Neuronal stem cell (in vitro differentiated cells): ENCODE measurements around the gene RALGAPB.
"Not testable (repeated sequence)": the region's sequence is repeated elsewhere in the genome, so short reads cannot be mapped to it uniquely, and the experiment has no call there.

Experiments used
- DNase-seq: peaks from one replicate; pipeline ENCODE4 v3.0.0-alpha.2; 2013; ENCODE audit warnings: low spot score
- H2AFZ ChIP-seq: one replicate; pipeline ENCODE4 v1.6.1; 2013; ENCODE audit warnings: mild to moderate bottlenecking, low read length, inconsistent platforms
- H2AK5ac ChIP-seq: 2 replicates; pipeline ENCODE4 v1.6.1; 2013; ENCODE audit warnings: low read depth, mild to moderate bottlenecking, inconsistent platforms, low read length, moderate library complexity, mixed read lengths
- H2BK120ac ChIP-seq: 2 replicates; pipeline ENCODE4 v1.6.1; 2013; ENCODE audit warnings: low read depth, mild to moderate bottlenecking, inconsistent platforms, low read length, moderate library complexity, mixed read lengths
- H2BK12ac ChIP-seq: one replicate; pipeline ENCODE4 v1.6.1; 2013; ENCODE audit warnings: low read length, inconsistent platforms
- H2BK15ac ChIP-seq: 2 replicates; pipeline ENCODE4 v1.6.1; 2013; ENCODE audit warnings: mild to moderate bottlenecking, low read length, inconsistent platforms, mixed read lengths
- H2BK5ac ChIP-seq: one replicate; pipeline ENCODE4 v1.6.1; 2013; ENCODE audit warnings: inconsistent platforms, mild to moderate bottlenecking, low read length, moderate library complexity
- H3K14ac ChIP-seq: one replicate; pipeline ENCODE4 v1.6.1; 2013; ENCODE audit warnings: low read length, inconsistent platforms
- H3K18ac ChIP-seq: 2 replicates; pipeline ENCODE4 v1.6.1; 2013; ENCODE audit warnings: low read length, inconsistent platforms
- H3K23ac ChIP-seq: 2 replicates; pipeline ENCODE4 v1.6.1; 2013; ENCODE audit warnings: low read depth, mild to moderate bottlenecking, mixed read lengths, low read length, inconsistent platforms; ENCODE audit not compliant: poor library complexity
- H3K27ac ChIP-seq: replicated peaks from 3 replicates; pipeline ENCODE4 v1.5.1; 2013; ENCODE audit warnings: low read length, inconsistent platforms
- H3K27me3 ChIP-seq, 3 experiments: 2 replicates each; pipeline ENCODE4 v1.6.1; 2013; ENCODE audit warnings: low read length in 3 of 3, mild to moderate bottlenecking in 2 of 3, inconsistent platforms in 1 of 3, low read depth in 1 of 3, mixed read lengths in 1 of 3, moderate library complexity in 1 of 3; ENCODE audit not compliant: control insufficient read depth in 3 of 3, insufficient read depth in 3 of 3
- H3K36me3 ChIP-seq, 2 donors: replicated peaks in 1 of 2; 2 replicates each; pipeline ENCODE4 v1.6.1; 2013; ENCODE audit warnings: low read length in 2 of 2; ENCODE audit not compliant: control insufficient read depth in 2 of 2, insufficient read depth in 2 of 2
- H3K4ac ChIP-seq: 2 replicates; pipeline ENCODE4 v1.6.1; 2013; ENCODE audit warnings: inconsistent platforms, mild to moderate bottlenecking, low read length, moderate library complexity
- H3K4me1 ChIP-seq, 2 donors: 1 replicate in 1 of 2; 2 replicates in 1 of 2; pipeline ENCODE4 v1.6.1; 2013; ENCODE audit warnings: low read length in 2 of 2, low read depth in 1 of 2; ENCODE audit not compliant: control insufficient read depth in 2 of 2, insufficient read depth in 1 of 2
- H3K4me2 ChIP-seq: one replicate; pipeline ENCODE4 v1.6.1; 2013; ENCODE audit warnings: mild to moderate bottlenecking, low read length, inconsistent platforms; ENCODE audit not compliant: insufficient read depth, poor library complexity, severe bottlenecking
- H3K4me3 ChIP-seq, 2 donors: 2 replicates each; pipeline ENCODE4 v1.5.1; 2013; ENCODE audit warnings: low read length in 2 of 2, mild to moderate bottlenecking in 2 of 2, inconsistent platforms in 1 of 2, moderate library complexity in 1 of 2
- H3K79me1 ChIP-seq: one replicate; pipeline ENCODE4 v1.6.1; 2013; ENCODE audit warnings: low read depth, mild to moderate bottlenecking, inconsistent platforms, low read length, moderate library complexity
- H3K9ac ChIP-seq: one replicate; pipeline ENCODE4 v1.6.1; 2013; ENCODE audit warnings: mild to moderate bottlenecking, low read depth, low read length, inconsistent platforms; ENCODE audit not compliant: poor library complexity
- H3K9me3 ChIP-seq, 2 donors: replicated peaks in 1 of 2; 2 replicates each; pipeline versions ENCODE3 to v1.6.1; 2013; ENCODE audit warnings: low read length in 2 of 2, mild to moderate bottlenecking in 2 of 2, inconsistent platforms in 1 of 2, low read depth in 1 of 2, mixed read lengths in 1 of 2, moderate library complexity in 1 of 2; ENCODE audit not compliant: control insufficient read depth in 2 of 2, insufficient read depth in 1 of 2
- H4K8ac ChIP-seq: one replicate; pipeline ENCODE4 v1.6.1; 2013; ENCODE audit warnings: low read depth, mild to moderate bottlenecking, inconsistent platforms, low read length, moderate library complexity
- H4K91ac ChIP-seq: one replicate; pipeline ENCODE4 v1.6.1; 2013; ENCODE audit warnings: low read length, low read depth, mild to moderate bottlenecking, inconsistent platforms; ENCODE audit not compliant: poor library complexity
- WGBS, 2 donors: extraction: QIAGEN DNeasy Blood & Tissue Kit; methylation state at CpG; one replicate each; pipeline ENCODE4 v1.1.7; 2013; ENCODE audit warnings: missing lambda C conversion rate in 2 of 2, mixed read lengths in 1 of 2; ENCODE audit not compliant: insufficient read length in 2 of 2, insufficient replicate concordance in 1 of 2; ENCODE audit errors: extremely low coverage in 2 of 2; 5-methylcytosine and 5-hydroxymethylcytosine counted together

RALGAPB gene

DNA sequence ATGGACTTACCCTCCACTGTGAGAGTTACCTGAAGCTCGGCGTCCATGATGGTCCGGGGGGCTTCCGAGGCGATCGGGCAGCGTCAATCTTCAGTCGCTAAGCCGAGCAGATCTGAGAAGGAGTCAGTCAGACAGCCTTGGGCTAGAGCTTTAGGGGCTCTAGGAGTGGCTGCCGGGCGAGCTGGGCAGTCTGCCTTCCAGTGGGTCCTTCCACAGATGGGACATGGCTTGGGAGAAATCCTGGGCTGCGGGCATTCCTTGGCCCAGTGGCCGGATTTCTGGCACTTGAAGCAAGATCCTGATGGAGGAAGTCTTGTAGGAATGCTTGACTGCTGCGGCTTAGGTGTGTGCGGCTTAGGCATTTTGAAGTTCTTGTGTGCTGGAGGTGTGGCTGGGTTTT, 123.2 kb downstream of the RALGAPB start:
- WGBS, 2 donors, result no CpG with 5 or more reads among the region's 15 CpGs
- not testable (repeated sequence) for H3K4me3 ChIP-seq, H3K4me2 ChIP-seq, DNase-seq, H3K9me3 ChIP-seq, H2BK12ac ChIP-seq, H4K91ac ChIP-seq, H3K4ac ChIP-seq, H3K27ac ChIP-seq, H4K8ac ChIP-seq, H2BK5ac ChIP-seq, H3K9ac ChIP-seq, H2BK120ac ChIP-seq, H2BK15ac ChIP-seq, H3K4me1 ChIP-seq, H3K14ac ChIP-seq, H3K23ac ChIP-seq, H3K36me3 ChIP-seq, H2AK5ac ChIP-seq, H3K18ac ChIP-seq, H2AFZ ChIP-seq, H3K79me1 ChIP-seq
- H3K27me3 ChIP-seq, result peaks cover 0 to 28% (median 2%) of the 10 kb centered on the region in 3 experiments

DNA sequence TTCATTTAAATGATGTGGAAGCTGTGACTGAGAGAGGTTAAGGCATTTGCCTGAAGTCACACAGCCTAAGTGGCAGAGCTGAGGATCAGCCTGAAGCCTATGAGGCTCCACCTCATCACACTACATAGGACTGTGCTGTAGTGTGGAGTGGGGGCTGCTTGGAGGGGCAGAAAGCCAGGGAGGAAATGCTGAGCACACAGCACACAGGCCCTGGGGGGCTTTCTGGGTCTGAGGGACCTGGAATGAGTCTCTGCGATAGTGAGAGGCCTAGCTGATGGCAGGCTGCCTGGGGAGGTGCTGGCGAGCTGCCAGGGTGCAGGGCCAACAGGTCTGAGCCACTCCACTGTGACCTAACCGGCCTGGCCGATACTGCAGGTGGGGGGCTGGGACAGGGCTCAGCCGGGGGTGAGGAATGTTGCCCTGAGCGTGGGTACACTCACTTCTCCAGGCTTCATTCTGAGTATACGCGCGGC, 126.8 kb downstream of the RALGAPB start:
- H3K27me3 ChIP-seq, result peaks cover 0 to 59% (median 20%) of the 10 kb centered on the region in 3 experiments
- no peak overlapping the region for H2BK120ac ChIP-seq
- WGBS, 2 donors, result no CpG with 5 or more reads among the region's 9 CpGs
- no peaks in the 10 kb centered on the region for H3K36me3 ChIP-seq
- no peak overlapping the region for H3K4me3 ChIP-seq
- no peaks in the 10 kb centered on the region for H3K9me3 ChIP-seq
- H2BK5ac ChIP-seq, result no peak overlapping the region
- no peak overlapping the region for H4K91ac ChIP-seq
- no peak overlapping the region for H3K4ac ChIP-seq
- no peaks in the 10 kb centered on the region for H3K79me1 ChIP-seq
- peak overlapping the region; percentile 43 for H2BK12ac ChIP-seq
- H4K8ac ChIP-seq, result no peak overlapping the region
- H3K18ac ChIP-seq, result peak overlapping the region; percentile 8
- DNase-seq, result no peak
- no peak overlapping the region for H3K9ac ChIP-seq
- H2AK5ac ChIP-seq, result peak overlapping the region; percentile 49
- peak overlapping the region; percentile 15 for H2BK15ac ChIP-seq
- H3K14ac ChIP-seq, result peak overlapping the region; percentile 6
- H3K27ac ChIP-seq, result no peak overlapping the region
- peaks cover 0 to 11% of the 10 kb centered on the region in 2 donors for H3K4me1 ChIP-seq
- no peak overlapping the region for H2AFZ ChIP-seq
- H3K4me2 ChIP-seq, result no peak overlapping the region
- H3K23ac ChIP-seq, result no peak overlapping the region

GRCh38 chr20:38600057-38600456, 127.4 kb downstream of the RALGAPB start:
- Histone ChIP-seq H3K79me1 (no peaks in the 10 kb centered on the region), H2BK12ac (no peak overlapping the region), H3K4me2 (no peak overlapping the region), H4K8ac (no peak overlapping the region), H4K91ac (no peak overlapping the region), H2BK15ac (no peak overlapping the region), H3K9me3 (no peaks in the 10 kb centered on the region), H3K18ac (no peak overlapping the region), H2AK5ac (no peak overlapping the region), H3K9ac (no peak overlapping the region), H3K14ac (no peak overlapping the region), H3K27ac (no peak overlapping the region), H3K36me3 (no peaks in the 10 kb centered on the region), H2AFZ (no peak overlapping the region), H3K23ac (no peak overlapping the region), H2BK5ac (no peak overlapping the region), H3K27me3 (peaks cover 0 to 61% (median 20%) of the 10 kb centered on the region in 3 experiments), H3K4ac (no peak overlapping the region), H3K4me1 (peaks cover 0 to 12% of the 10 kb centered on the region in 2 donors), H3K4me3 (no peak overlapping the region), H2BK120ac (no peak overlapping the region)
- no peak for DNase-seq
- no CpG with 5 or more reads among the region's 1 CpG for WGBS, 2 donors

DNA sequence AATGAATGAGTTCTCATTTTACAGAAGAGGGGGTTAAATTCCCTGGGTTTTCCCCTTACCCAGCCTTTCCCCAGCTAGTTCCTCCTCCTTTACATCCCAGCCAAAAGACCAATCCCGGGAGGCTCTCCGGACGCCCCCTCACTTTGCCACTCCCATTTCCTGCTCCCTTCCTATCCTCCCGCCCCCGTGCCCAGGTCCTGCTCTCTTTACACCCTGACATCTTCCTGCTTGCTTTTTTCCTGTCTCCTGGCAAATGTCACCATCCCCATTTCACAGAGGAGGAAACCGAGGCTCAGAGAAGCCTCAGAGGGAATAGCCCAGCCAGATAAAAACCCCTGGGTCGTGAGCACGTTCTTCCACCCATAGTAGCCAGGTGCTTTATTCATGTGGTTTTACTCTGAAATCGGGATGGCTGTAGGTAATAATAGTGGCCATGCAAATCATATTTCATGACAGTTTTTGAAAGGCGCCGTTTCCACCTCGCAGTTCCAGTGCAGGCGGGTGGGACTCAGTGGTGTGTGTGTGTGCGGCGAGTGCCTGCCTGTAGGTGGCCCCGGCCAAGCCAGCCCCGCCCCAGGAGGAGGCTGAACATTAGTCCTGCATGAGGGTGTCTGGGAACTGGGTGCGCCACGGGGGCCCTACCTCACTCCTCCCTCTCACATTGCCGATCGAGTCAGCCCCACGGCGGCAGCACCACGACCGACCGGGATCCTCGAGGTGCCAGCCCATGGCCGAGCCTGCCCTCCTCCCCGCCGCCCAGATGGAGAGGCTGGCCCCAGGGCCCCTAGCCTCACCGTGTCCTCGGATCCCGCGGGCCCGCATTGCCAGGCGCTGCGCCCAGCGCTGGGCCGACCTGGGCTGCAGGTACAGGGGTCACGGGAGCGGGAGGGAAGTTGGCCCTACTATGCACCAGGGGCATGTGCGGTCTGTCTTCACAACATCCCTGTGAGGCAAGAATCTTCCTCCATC, 128.9 kb downstream of the RALGAPB start, which contains the start of gene ARHGAP40:
Gene ARHGAP40 (plus strand): TSS at position 594 of the 969 bp plus-strand sequence.
- Histone ChIP-seq H3K23ac (peak within 1 kb of the TSS; percentile 97), H3K27ac (no peak within 1 kb of the TSS), H3K14ac (peak within 1 kb of the TSS; percentile 43)

More for the DNA sequence above, 128.9 kb downstream of the RALGAPB start, which contains the start of gene ARHGAP40:
- peak within 1 kb of the TSS; percentile 31 for H3K18ac ChIP-seq
- no peaks in the 10 kb centered on the region for H3K79me1 ChIP-seq
- H3K4me2 ChIP-seq, result peak within 1 kb of the TSS; percentile 51
- no peak within 1 kb of the TSS for H4K91ac ChIP-seq
- H3K9ac ChIP-seq, result no peak within 1 kb of the TSS
- peak within 1 kb of the TSS; percentile 7 for H2AFZ ChIP-seq
- peaks cover 0 to 14% of the 10 kb centered on the region in 2 donors for H3K4me1 ChIP-seq
- no peak within 1 kb of the TSS for H2BK5ac ChIP-seq
- H3K36me3 ChIP-seq, result no peaks in the 10 kb centered on the region
- H2BK120ac ChIP-seq, result no peak within 1 kb of the TSS
- no peak within 1 kb of the TSS for H2AK5ac ChIP-seq
- peaks cover 0 to 57% (median 20%) of the 10 kb centered on the region in 3 experiments for H3K27me3 ChIP-seq
- no peak within 1 kb of the TSS for H3K4ac ChIP-seq
- no CpG with 5 or more reads among the region's 42 CpGs for WGBS, 2 donors
- peak within 1 kb of the TSS; percentile 69 for H2BK15ac ChIP-seq
- no peak for DNase-seq
- peak within 1 kb of the TSS in 1 of 2 donors; percentile 61 for H3K4me3 ChIP-seq
- H4K8ac ChIP-seq, result no peak within 1 kb of the TSS
- no peaks in the 10 kb centered on the region for H3K9me3 ChIP-seq
- H2BK12ac ChIP-seq, result peak within 1 kb of the TSS; percentile 49
